ENCODE measurements around the gene HYI. TPM values are rescaled to one million over a fixed set of nuclear protein-coding genes. Genes with fewer than 3 reads are reported as not detected.

Gene HYI
- total RNA-seq, 1 experiment from 2014 or later = 55.3 TPM

GRCh38 chr1:43450251-43450941 is 3.3 kb downstream of the HYI start:
- no peak for TF ChIP-seq SIN3A (IDR thresholded peaks at IDR 0.05; ENCODE audit: borderline replicate concordance, insufficient read depth, low read depth, low read length)
- TF ChIP-seq REST (IDR thresholded peaks at IDR 0.05; ENCODE audit: insufficient read depth in 1 of 2, low read depth in 2 of 2, low read length in 1 of 2) = no peak
- TF ChIP-seq POLR2AphosphoS5 (IDR thresholded peaks at IDR 0.05; ENCODE audit: low read depth, low read length) = no peak
- TF ChIP-seq TCF7L2 (IDR thresholded peaks at IDR 0.05; ENCODE audit: low read depth, low read length) = no peak
- no peak for TF ChIP-seq CTCF (IDR thresholded peaks at IDR 0.05)
- Histone ChIP-seq H3K27ac (ENCODE audit: low read length) (no peak overlapping the region), H3K27me3 (ENCODE audit: control insufficient read depth, insufficient read depth, low read length) (no peaks in the 10 kb centered on the region), H3K36me3 (ENCODE audit: control insufficient read depth, insufficient read depth, low read length) (no peaks in the 10 kb centered on the region; the same call in 1 of the 2 replicates), H3K9me3 (ENCODE audit: control insufficient read depth, insufficient read depth, low read depth, low read length) (no peaks in the 10 kb centered on the region), H3K4me1 (ENCODE audit: control insufficient read depth, insufficient read depth, low read length) (peaks cover 17% of the 10 kb centered on the region), H3K4me3 (ENCODE audit: low read depth in 2 of 2, low read length in 2 of 2) (no peak overlapping the region)
- ChIA-PET CTCF (no interaction called here), POLR2A (no interaction called here)
- intact Hi-C loops (cut with micrococcal nuclease; ENCODE audit: unreplicated experiment) = no loop called here
- ATAC-seq (no peak), DNase-seq (ENCODE audit: low read depth, low spot score) (no peak)
- in situ Hi-C loops (cut with HindIII; ENCODE audit: low pct_unique_long_range_greater_than_20kb, low sequenced_read_pairs) = no loop called here
- BruUV-seq (replicated peaks) = no TSS peak

- ChIA-PET CTCF (no interaction called here), POLR2A (no interaction called here)
- peaks cover 15% of the 10 kb centered on the region for H3K4me1 ChIP-seq (ENCODE audit: control insufficient read depth, insufficient read depth, low read length)
- intact Hi-C loops (cut with micrococcal nuclease; ENCODE audit: unreplicated experiment) = no loop called here
- no peak overlapping the region for H3K27ac ChIP-seq (ENCODE audit: low read length)
- in situ Hi-C loops (cut with HindIII; ENCODE audit: low pct_unique_long_range_greater_than_20kb, low sequenced_read_pairs) = no loop called here
- no peaks in the 10 kb centered on the region; the same call in 1 of the 2 replicates for H3K36me3 ChIP-seq (ENCODE audit: control insufficient read depth, insufficient read depth, low read length)
- no peak for DNase-seq (ENCODE audit: low read depth, low spot score)
- ATAC-seq = no peak
- no TSS peak for BruUV-seq (replicated peaks)
- no peak overlapping the region for H3K4me3 ChIP-seq (ENCODE audit: low read depth in 2 of 2, low read length in 2 of 2)
- H3K27me3 ChIP-seq (ENCODE audit: control insufficient read depth, insufficient read depth, low read length) = no peaks in the 10 kb centered on the region
- H3K9me3 ChIP-seq (ENCODE audit: control insufficient read depth, insufficient read depth, low read depth, low read length) = no peaks in the 10 kb centered on the region
- TF ChIP-seq POLR2AphosphoS5 (IDR thresholded peaks at IDR 0.05; ENCODE audit: low read depth, low read length) (no peak), TCF7L2 (IDR thresholded peaks at IDR 0.05; ENCODE audit: low read depth, low read length) (no peak), SIN3A (IDR thresholded peaks at IDR 0.05; ENCODE audit: borderline replicate concordance, insufficient read depth, low read depth, low read length) (no peak), REST (IDR thresholded peaks at IDR 0.05; ENCODE audit: insufficient read depth in 1 of 2, low read depth in 2 of 2, low read length in 1 of 2) (no peak), CTCF (IDR thresholded peaks at IDR 0.05) (no peak)
Measured at GRCh38 chr1:43449708-43450069, 4.0 kb downstream of the HYI start.
